DLD1 (cell line): Measurements from ENCODE around the gene SHANK3.
"Not testable (repeated sequence)": the region's sequence is repeated elsewhere in the genome, so short reads cannot be mapped to it uniquely, and the experiment has no call there.

ENCODE experiments used
- in situ Hi-C: cut with HindIII; loops from 2 replicates; pipeline ENCODE4 v1.10.0; 2017; ENCODE audit warnings: low sequenced_read_pairs

Gene SHANK3

GRCh38 chr22:50653256-50653655, 19.4 kb upstream of the SHANK3 start:
- in situ Hi-C loops: no loop called here

- in situ Hi-C loops: not testable (repeated sequence)
Observed at GRCh38 chr22:50654664-50655063, 18.0 kb upstream of the SHANK3 start.

GRCh38 chr22:50656122-50657070, 16.2 kb upstream of the SHANK3 start:
- in situ Hi-C loops: no loop called here

GRCh38 chr22:50657925-50658324, 14.7 kb upstream of the SHANK3 start:
- in situ Hi-C loops: no loop called here

GRCh38 chr22:50659711-50660110, 12.9 kb upstream of the SHANK3 start:
- in situ Hi-C loops: not testable (repeated sequence)

- in situ Hi-C loops: no loop called here
Observed at GRCh38 chr22:50660306-50660705, 12.3 kb upstream of the SHANK3 start.

- in situ Hi-C loops: no loop called here
Observed at GRCh38 chr22:50665212-50665611, 7.4 kb upstream of the SHANK3 start.

GRCh38 chr22:50665738-50666137, 6.9 kb upstream of the SHANK3 start:
- in situ Hi-C loops: no loop called here

- in situ Hi-C loops: no loop called here
Observed at GRCh38 chr22:50670513-50670912, 2.1 kb upstream of the SHANK3 start.

GRCh38 chr22:50670914-50671538, 1.6 kb upstream of the SHANK3 start:
- in situ Hi-C loops: no loop called here

- in situ Hi-C loops: no loop called here
Observed at GRCh38 chr22:50671641-50672040, 982 bp upstream of the SHANK3 start.

GRCh38 chr22:50672041-50672440, 582 bp upstream of the SHANK3 start:
- in situ Hi-C loops: no loop called here

- in situ Hi-C loops: no loop called here
Observed at GRCh38 chr22:50673231-50674129, 857 bp downstream of the SHANK3 start.

GRCh38 chr22:50674130-50674500, 1.5 kb downstream of the SHANK3 start:
- in situ Hi-C loops: no loop called here

GRCh38 chr22:50674606-50675552, 2.3 kb downstream of the SHANK3 start:
- in situ Hi-C loops: no loop called here

- in situ Hi-C loops: no loop called here
Observed at GRCh38 chr22:50675553-50676179, 3.0 kb downstream of the SHANK3 start.

- in situ Hi-C loops: no loop called here
Observed at GRCh38 chr22:50676180-50676636, 3.6 kb downstream of the SHANK3 start.

- in situ Hi-C loops: no loop called here
Observed at GRCh38 chr22:50676661-50677492, 4.3 kb downstream of the SHANK3 start.
